Gastroesophageal sphincter (tissue), 4 donors: ENCODE data around the gene NXPE4. TPM values are rescaled to one million over a fixed set of nuclear protein-coding genes. Genes with fewer than 3 reads are reported as not detected.
"Not testable (repeated sequence)": the region's sequence is repeated elsewhere in the genome, so short reads cannot be mapped to it uniquely, and the experiment has no call there.

Experiments used
- ATAC-seq: fragments of 150-250 bp; one replicate; pipeline ENCODE4 v1.9.1; 2016; ENCODE audit warnings: mild to moderate bottlenecking, moderate library complexity
- H3K27ac ChIP-seq, 4 donors: fragments of 200-600 bp; sonication (generic) in 3 of 4; 1 replicate in 3 of 4; 2 replicates in 1 of 4; pipeline ENCODE4 v1.5.1; 2016 to 2019
- H3K27me3 ChIP-seq: fragments of 200-600 bp; sonication (generic); one replicate; pipeline ENCODE4 v1.5.1; 2019
- H3K36me3 ChIP-seq, 2 donors: fragments of 200-600 bp; sonication (generic); one replicate each; pipeline ENCODE4 v1.5.1; 2019; ENCODE audit warnings: control low read depth in 1 of 2
- H3K4me1 ChIP-seq, 3 donors: fragments of 200-600 bp; sonication (generic); 1 replicate in 2 of 3; 2 replicates in 1 of 3; pipeline ENCODE4 v1.5.1; 2016 to 2019; ENCODE audit warnings: control low read depth in 2 of 3
- H3K4me3 ChIP-seq, 2 donors: fragments of 200-600 bp; sonication (generic); one replicate each; pipeline ENCODE4 v1.5.1; 2019; ENCODE audit warnings: mild to moderate bottlenecking in 1 of 2, moderate library complexity in 1 of 2
- H3K9me3 ChIP-seq, 3 donors: fragments of 200-600 bp; sonication (generic); one replicate each; pipeline ENCODE4 v1.5.1; 2017 to 2019; ENCODE audit warnings: control low read depth in 2 of 3
- CTCF ChIP-seq, 4 experiments: fragments of 200-600 bp in 2 of 4; fragments of 450-650 bp in 2 of 4; sonication (generic) in 1 of 4; IDR thresholded peaks; one replicate each; pipeline ENCODE4 v1.5.1; 2017 to 2019; ENCODE audit warnings: antibody characterized with exemption in 4 of 4, mild to moderate bottlenecking in 2 of 4, moderate library complexity in 2 of 4
- EP300 ChIP-seq: sonication (generic); formaldehyde crosslinking; IDR thresholded peaks from one replicate; pipeline ENCODE4 v1.6.1; 2017; ENCODE audit warnings: antibody characterized with exemption, mild to moderate bottlenecking
- POLR2A ChIP-seq, 2 donors: fragments of 450-650 bp; IDR thresholded peaks; one replicate each; pipeline ENCODE4 v1.6.1; 2017; ENCODE audit warnings: antibody characterized with exemption in 2 of 2, mild to moderate bottlenecking in 2 of 2, moderate library complexity in 1 of 2
- POLR2AphosphoS5 ChIP-seq: sonication (generic); formaldehyde crosslinking; IDR thresholded peaks from one replicate; pipeline ENCODE4 v1.6.1; 2017; ENCODE audit warnings: antibody characterized with exemption
- WGBS, 2 donors: methylation state at CpG; one replicate each; pipeline ENCODE4 v1.1.5; 2018; ENCODE audit warnings: low coverage in 1 of 2; 5-methylcytosine and 5-hydroxymethylcytosine counted together
- total RNA-seq, 4 donors: library from RNA; depleted of rRNA; stranded (reverse); fragments of >200 nt; gene quantifications; one replicate each; pipeline ENCODE4 v1.1.0, GENCODE V29; 2016

The NXPE4 gene
- total RNA-seq, 4 donors from 2014 or later = 0.13 to 0.17 TPM; not detected in 2

- WGBS, 2 donors = 78 to 98% methylated on average over 5 to 9 of the region's 9 CpGs
- TF ChIP-seq EP300 = no peak
- no peak for TF ChIP-seq POLR2A (IDR thresholded peaks at IDR 0.05)
- no peak for TF ChIP-seq POLR2AphosphoS5
- no peak for TF ChIP-seq CTCF (IDR thresholded peaks at IDR 0.05)
- no peaks in the 10 kb centered on the region for H3K36me3 ChIP-seq
- H3K4me3 ChIP-seq = no peak overlapping the region
- H3K27me3 ChIP-seq = no peaks in the 10 kb centered on the region
- H3K9me3 ChIP-seq = no peaks in the 10 kb centered on the region
- no peaks in the 10 kb centered on the region for H3K4me1 ChIP-seq
- no peak for ATAC-seq
- H3K27ac ChIP-seq = no peak overlapping the region
Measured at GRCh38 chr11:114609429-114609828, 13.8 kb upstream of the NXPE4 start.

- not testable (repeated sequence) for H3K36me3 ChIP-seq, H3K9me3 ChIP-seq, H3K27ac ChIP-seq, H3K4me3 ChIP-seq, ATAC-seq, H3K27me3 ChIP-seq, H3K4me1 ChIP-seq
- WGBS, 2 donors = 82% methylated on average over 6 to 8 of the region's 9 CpGs
Measured at GRCh38 chr11:114608605-114609004, 13.0 kb upstream of the NXPE4 start.

- Histone ChIP-seq H3K4me1 (no peaks in the 10 kb centered on the region), H3K36me3 (no peaks in the 10 kb centered on the region), H3K9me3 (no peaks in the 10 kb centered on the region), H3K27me3 (no peaks in the 10 kb centered on the region), H3K27ac (no peak overlapping the region), H3K4me3 (no peak overlapping the region)
- WGBS, 2 donors = 90 to 92% methylated on average over 11 of the region's 11 CpGs
- TF ChIP-seq CTCF (IDR thresholded peaks at IDR 0.05) = no peak
- TF ChIP-seq POLR2AphosphoS5 = no peak
- no peak for TF ChIP-seq EP300
- no peak for TF ChIP-seq POLR2A (IDR thresholded peaks at IDR 0.05)
- ATAC-seq = no peak
Measured at GRCh38 chr11:114607753-114608459, 12.3 kb upstream of the NXPE4 start.

GRCh38 chr11:114606802-114607075 lies 11.2 kb upstream of the NXPE4 start:
- 89 to 92% methylated on average over 4 to 5 of the region's 5 CpGs for WGBS, 2 donors
- not testable (repeated sequence) for H3K27ac ChIP-seq

GRCh38 chr11:114606003-114606801 lies 10.6 kb upstream of the NXPE4 start:
- H3K36me3 ChIP-seq = no peaks in the 10 kb centered on the region
- ATAC-seq = no peak
- no peak overlapping the region for H3K27ac ChIP-seq
- H3K27me3 ChIP-seq = no peaks in the 10 kb centered on the region
- H3K9me3 ChIP-seq = no peaks in the 10 kb centered on the region
- no peak overlapping the region for H3K4me3 ChIP-seq
- H3K4me1 ChIP-seq = no peaks in the 10 kb centered on the region
- WGBS, 2 donors = 82 to 89% methylated on average over 4 to 5 of the region's 9 CpGs
- TF ChIP-seq POLR2AphosphoS5 (no peak), POLR2A (IDR thresholded peaks at IDR 0.05) (no peak), EP300 (no peak), CTCF (IDR thresholded peaks at IDR 0.05) (no peak)

More at GRCh38 chr11:114606802-114607075, 11.2 kb upstream of the NXPE4 start:
- not testable (repeated sequence) for H3K36me3 ChIP-seq, H3K27me3 ChIP-seq, H3K4me1 ChIP-seq, H3K4me3 ChIP-seq, ATAC-seq, H3K9me3 ChIP-seq

GRCh38 chr11:114605370-114605769 lies 9.8 kb upstream of the NXPE4 start:
- Histone ChIP-seq H3K27me3 (no peaks in the 10 kb centered on the region), H3K36me3 (no peaks in the 10 kb centered on the region), H3K4me1 (no peaks in the 10 kb centered on the region), H3K27ac (no peak overlapping the region), H3K9me3 (no peaks in the 10 kb centered on the region), H3K4me3 (no peak overlapping the region)
- 88 to 92% methylated on average over 6 to 10 of the region's 10 CpGs for WGBS, 2 donors
- no peak for ATAC-seq
- TF ChIP-seq POLR2AphosphoS5 (no peak), EP300 (no peak)
